K562 (cell line): ENCODE data around the gene GH2. TPM values are rescaled to one million over a fixed set of nuclear protein-coding genes. Genes with fewer than 3 reads are reported as not detected.
A peak's percentile ranks its signal among the peaks of the same experiment; 100 is the strongest.

Experiments
- ATAC-seq: fragments of 200-7000 bp; cut with Tn5 transposase; 3 replicates; pipeline ENCODE4 v1.9.1; 2020; ENCODE audit warnings: moderate library complexity
- BruUV-seq: library from RNA; stranded (reverse); fragments of 400-500 nt; replicated peaks from 2 replicates; lab custom pipeline; 2021; lab: Mats Ljungman, UMichigan
- CTCF ChIA-PET: fragments of 300-600 bp; formaldehyde crosslinking; extraction: SDS; loops from one replicate; lab custom pipeline; 2021; ENCODE audit warnings: low intra/inter-chr PET ratio; lab: Yijun Ruan, JAX
- POLR2A ChIA-PET: fragments of 300-600, 350-650 bp; sonication (Branson Sonifier 250); formaldehyde crosslinking; extraction: SDS; loops from one replicate; lab custom pipeline; 2021; ENCODE audit warnings: antibody characterized with exemption, inconsistent platforms; lab: Yijun Ruan, JAX
- DNase-seq, 4 experiments: peaks; one replicate each; pipeline versions ENCODE4 v3.0.0 to v3.0.0-alpha.2; 2011 to 2018; ENCODE audit warnings: low spot score in 3 of 4, mixed read lengths in 3 of 4; ENCODE audit errors: extremely low read depth in 1 of 4
- FAIRE-seq: peaks from 2 replicates; lab custom pipeline; 2011; peaks lifted over from hg19 to GRCh38; lab: Jason Lieb, UNC
- H2AFZ ChIP-seq: 2 replicates; pipeline ENCODE4 v1.6.0; 2011; ENCODE audit warnings: low read depth, low read length, control low read depth, inconsistent platforms
- H3K27ac ChIP-seq: fragments of 200-600 bp; 3 replicates; pipeline ENCODE4 v1.8.0; 2011; ENCODE audit warnings: low read depth, mild to moderate bottlenecking, control low read depth, inconsistent platforms, low read length, moderate library complexity, mixed read lengths; ENCODE audit errors: extremely low read depth
- H3K27me3 ChIP-seq, 2 experiments: fragments of 300-600 bp in 1 of 2; 2 replicates in 1 of 2; 3 replicates in 1 of 2; pipeline versions ENCODE4 v1.6.0 to v1.8.0; 2011; ENCODE audit warnings: inconsistent platforms in 2 of 2, low read length in 2 of 2, mild to moderate bottlenecking in 1 of 2, mixed read lengths in 1 of 2, moderate library complexity in 1 of 2; ENCODE audit not compliant: control insufficient read depth in 2 of 2, insufficient read depth in 2 of 2
- H3K36me3 ChIP-seq: fragments of 300-600 bp; 3 replicates; pipeline ENCODE4 v1.8.0; 2011; ENCODE audit warnings: mild to moderate bottlenecking, low read length, inconsistent platforms; ENCODE audit not compliant: control insufficient read depth, insufficient read depth
- H3K4me1 ChIP-seq, 2 experiments: fragments of 200-600 bp in 1 of 2; replicated peaks in 1 of 2; 2 replicates in 1 of 2; 3 replicates in 1 of 2; pipeline versions ENCODE4 v1.5.1 to v1.8.0; 2011; ENCODE audit warnings: inconsistent platforms in 2 of 2, low read length in 2 of 2, mild to moderate bottlenecking in 1 of 2, mixed read lengths in 1 of 2, moderate library complexity in 1 of 2; ENCODE audit not compliant: control insufficient read depth in 2 of 2, insufficient read depth in 2 of 2
- H3K4me2 ChIP-seq: 2 replicates; pipeline ENCODE4 v1.6.1; 2011; ENCODE audit warnings: low read length, control low read depth, inconsistent platforms, mixed read lengths; ENCODE audit not compliant: insufficient read depth
- H3K4me3 ChIP-seq: fragments of 200-600 bp; sonication (generic), shearing (Covaris generic); 2 replicates; pipeline ENCODE4 v1.5.1; 2016; ENCODE audit warnings: control low read depth, inconsistent platforms
- H3K79me2 ChIP-seq: fragments of 200-600 bp; 3 replicates; pipeline ENCODE4 v1.8.0; 2011; ENCODE audit warnings: low read length, inconsistent platforms; ENCODE audit not compliant: control insufficient read depth, insufficient read depth
- H3K9ac ChIP-seq, 2 experiments: 2 replicates each; pipeline versions ENCODE4 v1.6.0 to v1.6.1; 2011; ENCODE audit warnings: low read depth in 2 of 2, low read length in 2 of 2, control low read depth in 1 of 2, inconsistent platforms in 1 of 2, mild to moderate bottlenecking in 1 of 2, mixed read lengths in 1 of 2; ENCODE audit not compliant: insufficient read depth in 1 of 2
- H3K9me1 ChIP-seq: one replicate; pipeline ENCODE4 v1.6.0; 2011; ENCODE audit warnings: inconsistent platforms, mild to moderate bottlenecking, low read length, moderate library complexity; ENCODE audit not compliant: control insufficient read depth, insufficient read depth
- H3K9me3 ChIP-seq: replicated peaks from 2 replicates; pipeline ENCODE4 v1.5.1; 2011; ENCODE audit warnings: low read depth, low read length, inconsistent platforms; ENCODE audit not compliant: control insufficient read depth, insufficient read depth
- H4K20me1 ChIP-seq: replicated peaks from 2 replicates; pipeline ENCODE4 v1.6.1; 2011; ENCODE audit warnings: low read length, inconsistent platforms, mixed read lengths; ENCODE audit not compliant: control insufficient read depth, insufficient read depth
- BHLHE40 ChIP-seq: IDR thresholded peaks from 2 replicates; pipeline ENCODE4 v1.6.1; 2011; ENCODE audit warnings: low read length, improper control_type of control experiment
- DMBX1 ChIP-seq: fragments of 250-450 bp; sonication (Bioruptor Pico); IDR thresholded peaks from 2 replicates; pipeline ENCODE4 v1.8.0; 2022; ENCODE audit warnings: inconsistent platforms, mild to moderate bottlenecking, moderate library complexity, borderline replicate concordance
- HSF4 ChIP-seq: fragments of 250-450 bp; sonication (Bioruptor Pico); IDR thresholded peaks from 2 replicates; pipeline ENCODE4 v2.1.2; 2022; ENCODE audit warnings: mild to moderate bottlenecking, moderate library complexity, borderline replicate concordance
- ID3 ChIP-seq, 2 experiments: fragments of 250-450 bp in 1 of 2; fragments of 450-650 bp in 1 of 2; sonication (Bioruptor Pico) in 1 of 2; IDR thresholded peaks; 2 replicates each; pipeline versions ENCODE4 v1.6.1 to v1.8.0; 2016 to 2021; ENCODE audit warnings: mild to moderate bottlenecking in 2 of 2, moderate library complexity in 2 of 2, missing compliant biosample characterization in 1 of 2, missing genetic modification characterization in 1 of 2
- L3MBTL2 ChIP-seq: fragments of 450-650 bp; IDR thresholded peaks from 2 replicates; pipeline ENCODE4 v1.6.1; 2016; ENCODE audit warnings: mild to moderate bottlenecking, moderate library complexity
- NFYB ChIP-seq: IDR thresholded peaks from 2 replicates; pipeline ENCODE4 v1.6.1; 2011; ENCODE audit warnings: mild to moderate bottlenecking, moderate library complexity; ENCODE audit not compliant: insufficient read length; ENCODE audit errors: extremely low read depth
- NR1H2 ChIP-seq: sonication (generic); formaldehyde crosslinking; IDR thresholded peaks from 2 replicates; pipeline ENCODE4 v1.4.0; 2020; ENCODE audit warnings: mild to moderate bottlenecking, missing genetic modification reagents
- POLR2B ChIP-seq: fragments of 450-650 bp; IDR thresholded peaks from 2 replicates; pipeline ENCODE4 v1.6.1; 2018; ENCODE audit warnings: low read depth; ENCODE audit not compliant: partially characterized antibody
- SREBF2 ChIP-seq: sonication (generic); formaldehyde crosslinking; IDR thresholded peaks from 2 replicates; pipeline ENCODE4 v1.4.0; 2020; ENCODE audit warnings: mild to moderate bottlenecking, missing genetic modification reagents
- VEZF1 ChIP-seq: fragments of 200-800 bp; sonication (Bioruptor generic); IDR thresholded peaks from 2 replicates; pipeline ENCODE4 v1.6.1; 2017; ENCODE audit warnings: missing genetic modification characterization, missing compliant biosample characterization
- ZBED1 ChIP-seq: IDR thresholded peaks from 2 replicates; pipeline ENCODE4 v1.6.1; 2014
- ZNF175 ChIP-seq: fragments of 200-800 bp; sonication (Bioruptor generic); IDR thresholded peaks from 2 replicates; pipeline ENCODE4 v1.6.1; 2016; ENCODE audit warnings: low read depth, mild to moderate bottlenecking, missing genetic modification characterization, missing compliant biosample characterization
- ZNF217 ChIP-seq: sonication (generic); formaldehyde crosslinking; IDR thresholded peaks from 2 replicates; pipeline ENCODE4 v1.8.0; 2022; ENCODE audit warnings: mild to moderate bottlenecking, missing genetic modification reagents
- ZNF695 ChIP-seq: fragments of 450-650 bp; formaldehyde crosslinking; IDR thresholded peaks from 2 replicates; pipeline ENCODE4 v1.4.0; 2020; ENCODE audit warnings: mild to moderate bottlenecking, moderate library complexity
- WGBS: fragments of 100-300 bp; shearing (Covaris generic); methylation state at CpG from one replicate; pipeline ENCODE4 v1.1.6; 2016; ENCODE audit warnings: low coverage, mixed read lengths; ENCODE audit not compliant: insufficient coverage; ENCODE audit errors: missing lambda C conversion rate; 5-methylcytosine and 5-hydroxymethylcytosine counted together
- in situ Hi-C: fragments of 300-500 bp; cut with MboI; formaldehyde crosslinking; loops from 4 replicates; pipeline ENCODE4 v1.15.0; 2018; ENCODE audit warnings: inconsistent platforms, mixed read lengths
- intact Hi-C: fragments of 100-400 bp; cut with micrococcal nuclease; formaldehyde crosslinking; loops from 2 replicates; pipeline ENCODE4 v1.14.2; 2022
- polyA plus RNA-seq, 8 experiments: library from polyadenylated mRNA; depleted of rRNA in 4 of 8; stranded (reverse) in 5 of 8; unstranded in 3 of 8; fragments of >200 nt; fragmentation: Nextera tagmentation in 2 of 8; fragmentation: Illumina TruSeq in 1 of 8; extraction: Ambion mirVana in 2 of 8; extraction: Trizol in 1 of 8; gene quantifications; 2 replicates each; pipeline versions ENCODE4 v1.2.1 to v1.2.3, GENCODE V29; 2011 to 2014; ENCODE audit warnings: inconsistent platforms in 1 of 8, missing spikeins in 1 of 8
- total RNA-seq, 7 experiments: library from RNA; depleted of rRNA in 6 of 7; stranded (reverse); fragments of >200 nt in 6 of 7; fragmentation: Illumina TruSeq in 2 of 7; extraction: Trizol in 2 of 7; gene quantifications; 2 replicates each; pipeline versions ENCODE4 v1.2.1 to v1.2.3, GENCODE V29; 2011 to 2021; ENCODE audit warnings: low replicate concordance in 1 of 7

GH2 gene
- total and polyA plus RNA-seq, 9 of the 15 experiments (the other 6 are each of a cell fraction or from before 2014, with no cell fraction given): not detected

GRCh38 chr17:63927464-63928171 is 45.9 kb upstream of the GH2 start:
- POLR2A ChIA-PET: no interaction called here
- DNase-seq (no peak), ATAC-seq (no peak), FAIRE-seq (no peak)
- WGBS: 18% methylated on average over 6 of the region's 8 CpGs
- intact Hi-C loops: no loop called here
- no peaks in the 10 kb centered on the region for H3K9me1 ChIP-seq
- H3K27ac ChIP-seq: no peak overlapping the region
- H3K4me1 ChIP-seq: peaks cover 0 to 33% of the 10 kb centered on the region in 2 experiments; a peak in 2 of 5 replicates
- H3K4me2 ChIP-seq: no peak overlapping the region
- H4K20me1 ChIP-seq: no peaks in the 10 kb centered on the region
- H2AFZ ChIP-seq: no peak overlapping the region
- H3K79me2 ChIP-seq: no peaks in the 10 kb centered on the region
- no peaks in the 10 kb centered on the region for H3K9me3 ChIP-seq
- H3K4me3 ChIP-seq: no peak overlapping the region
- BruUV-seq: no TSS peak
- H3K27me3 ChIP-seq: peaks cover 0 to 9% of the 10 kb centered on the region in 2 experiments; a peak in 2 of 5 replicates
- TF ChIP-seq BHLHE40 (peak; percentile 51; the same call in 1 of the 2 replicates), ZNF175 (no peak)
- CTCF ChIA-PET: no interaction called here
- peak overlapping the region in 1 of 2 experiments; percentile 4; a peak in 1 of 4 replicates for H3K9ac ChIP-seq
- no peaks in the 10 kb centered on the region for H3K36me3 ChIP-seq
- in situ Hi-C loops: no loop called here

GRCh38 chr17:63926164-63926563 is 44.4 kb upstream of the GH2 start:
- ChIA-PET CTCF (no interaction called here), POLR2A (interaction anchor here (0.6 kb wide), 1 partner anchor 79 kb away, joined by 3 read pairs; no protein-coding TSS in a partner anchor)
- intact Hi-C loops: no loop called here
- no peaks in the 10 kb centered on the region for H3K36me3 ChIP-seq
- H2AFZ ChIP-seq: no peak overlapping the region
- H4K20me1 ChIP-seq: no peaks in the 10 kb centered on the region
- peaks cover 0 to 9% of the 10 kb centered on the region in 2 experiments; a peak in 2 of 5 replicates for H3K27me3 ChIP-seq
- FAIRE-seq (no peak), ATAC-seq (no peak), DNase-seq (no peak)
- no peak overlapping the region for H3K27ac ChIP-seq
- WGBS: 13% methylated on average over 2 of the region's 2 CpGs
- no peak overlapping the region for H3K4me3 ChIP-seq
- no TSS peak for BruUV-seq
- no peaks in the 10 kb centered on the region for H3K9me3 ChIP-seq
- H3K4me1 ChIP-seq: peaks cover 0 to 20% of the 10 kb centered on the region in 2 experiments; a peak in 2 of 5 replicates
- no peak overlapping the region for H3K4me2 ChIP-seq
- in situ Hi-C loops: no loop called here
- H3K9ac ChIP-seq: no peak overlapping the region
- H3K9me1 ChIP-seq: no peaks in the 10 kb centered on the region
- H3K79me2 ChIP-seq: no peaks in the 10 kb centered on the region
- TF ChIP-seq ZNF217 (CRISPR knock-in tag) (no peak), ID3 (CRISPR knock-in tag; IDR thresholded peaks at IDR 0.05) (no peak), ID3 (tag; IDR thresholded peaks at IDR 0.05) (no peak), SREBF2 (CRISPR knock-in tag) (no peak), POLR2B (no peak), NFYB (no peak), HSF4 (CRISPR knock-in tag) (no peak), VEZF1 (no peak), ZNF695 (no peak), DMBX1 (CRISPR knock-in tag) (no peak), ZBED1 (no peak), NR1H2 (CRISPR knock-in tag) (no peak), L3MBTL2 (no peak)
